ENCODE results near the gene AUTS2.

Gene AUTS2

GRCh38 chr7:69937097-69937496 is 338.8 kb downstream of the AUTS2 start:
- Histone ChIP-seq H3K4me1 (ENCODE audit: insufficient read depth, poor library complexity, severe bottlenecking) (no peaks in the 10 kb centered on the region), H3K27me3 (ENCODE audit: insufficient read depth, poor library complexity, severe bottlenecking) (no peaks in the 10 kb centered on the region), H3K4me3 (ENCODE audit: severe bottlenecking) (no peak overlapping the region), H3K9me3 (ENCODE audit: severe bottlenecking) (no peaks in the 10 kb centered on the region), H3K27ac (ENCODE audit: poor library complexity, severe bottlenecking) (no peak overlapping the region), H3K36me3 (ENCODE audit: low read depth) (no peaks in the 10 kb centered on the region)
- DNase-seq (ENCODE audit: low spot score) (no peak), ATAC-seq (ENCODE audit: low read depth) (no peak)
- no peak for TF ChIP-seq CTCF (IDR thresholded peaks at IDR 0.05; ENCODE audit: poor library complexity, severe bottlenecking)

DNA sequence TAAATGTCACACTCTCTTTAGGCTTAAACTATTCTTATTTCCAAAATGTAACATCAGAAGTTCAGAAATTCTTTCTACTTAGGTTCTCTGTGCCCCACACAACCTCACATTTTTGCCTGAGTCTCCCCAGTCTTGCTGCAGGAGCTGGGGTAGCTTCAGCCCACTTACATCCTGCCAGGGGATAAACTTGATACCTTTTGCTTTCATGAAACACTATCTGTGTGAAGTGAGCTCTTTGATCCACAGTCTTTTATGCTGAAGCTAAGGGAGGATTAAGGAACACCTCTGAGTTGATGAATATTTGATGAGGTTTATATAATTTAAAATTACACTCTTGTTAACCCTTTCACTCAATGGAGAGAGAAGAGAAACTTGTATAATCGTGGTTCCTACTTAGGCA is 341.0 kb downstream of the AUTS2 start:
- Histone ChIP-seq H3K4me1 (ENCODE audit: insufficient read depth, poor library complexity, severe bottlenecking) (no peaks in the 10 kb centered on the region), H3K9me3 (ENCODE audit: severe bottlenecking) (no peaks in the 10 kb centered on the region), H3K4me3 (ENCODE audit: severe bottlenecking) (no peak overlapping the region), H3K27ac (ENCODE audit: poor library complexity, severe bottlenecking) (no peak overlapping the region), H3K36me3 (ENCODE audit: low read depth) (no peaks in the 10 kb centered on the region), H3K27me3 (ENCODE audit: insufficient read depth, poor library complexity, severe bottlenecking) (no peaks in the 10 kb centered on the region)
- ATAC-seq (ENCODE audit: low read depth) = no peak
- no peak for TF ChIP-seq CTCF (IDR thresholded peaks at IDR 0.05; ENCODE audit: poor library complexity, severe bottlenecking)
- DNase-seq (ENCODE audit: low spot score) = no peak

DNA sequence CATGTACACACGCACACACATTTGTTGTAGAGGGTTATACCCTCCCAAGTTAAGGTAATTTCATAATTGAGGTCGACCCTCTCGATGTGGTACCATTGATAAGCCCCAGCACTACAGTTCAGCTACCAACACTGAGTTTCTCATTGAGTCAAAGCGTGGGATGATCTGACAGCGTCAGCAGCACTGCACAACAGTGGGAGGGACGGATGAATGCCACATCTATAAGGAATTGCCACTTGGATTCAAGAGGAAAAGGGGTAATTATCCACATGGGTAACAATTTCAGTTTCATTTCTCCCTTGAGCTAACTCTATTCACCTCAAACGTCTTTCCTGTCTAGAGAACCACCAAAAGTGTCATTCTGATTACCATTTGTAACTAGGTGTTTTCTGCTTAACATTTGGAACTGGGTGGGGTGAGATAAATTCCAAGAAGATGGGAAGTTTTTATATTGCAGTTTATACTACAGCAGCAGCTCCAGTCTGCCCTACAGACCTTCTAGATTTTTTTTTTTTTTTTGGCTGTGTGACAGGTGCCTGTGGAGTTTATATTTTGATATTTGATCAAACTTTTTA is 342.9 kb downstream of the AUTS2 start:
- H3K9me3 ChIP-seq (ENCODE audit: severe bottlenecking) = no peaks in the 10 kb centered on the region
- H3K36me3 ChIP-seq (ENCODE audit: low read depth) = no peaks in the 10 kb centered on the region
- ATAC-seq (ENCODE audit: low read depth) = no peak
- H3K27ac ChIP-seq (ENCODE audit: poor library complexity, severe bottlenecking) = no peak overlapping the region
- no peak for TF ChIP-seq CTCF (IDR thresholded peaks at IDR 0.05; ENCODE audit: poor library complexity, severe bottlenecking)
- DNase-seq (ENCODE audit: low spot score) = no peak
- H3K4me1 ChIP-seq (ENCODE audit: insufficient read depth, poor library complexity, severe bottlenecking) = no peaks in the 10 kb centered on the region
- no peak overlapping the region for H3K4me3 ChIP-seq (ENCODE audit: severe bottlenecking)
- H3K27me3 ChIP-seq (ENCODE audit: insufficient read depth, poor library complexity, severe bottlenecking) = no peaks in the 10 kb centered on the region

DNA sequence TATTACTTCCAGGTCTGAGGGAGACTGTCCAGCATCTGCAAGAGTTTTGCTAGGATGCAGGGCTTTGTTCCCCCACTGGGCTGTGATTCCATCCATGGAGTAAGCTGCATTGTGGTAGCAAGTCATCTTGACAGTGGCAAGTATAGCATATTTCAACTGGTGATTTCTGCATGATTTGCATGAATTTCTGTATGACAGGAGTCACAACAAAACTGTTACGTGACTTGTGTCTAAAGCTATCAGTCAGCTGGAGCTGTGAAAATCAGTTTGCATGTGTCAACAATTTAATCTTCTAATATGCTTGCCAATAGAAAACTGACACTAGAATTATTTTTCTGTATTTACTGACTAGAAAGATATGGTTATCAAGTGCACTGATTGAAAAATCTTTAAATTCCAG is 344.3 kb downstream of the AUTS2 start:
- no peaks in the 10 kb centered on the region for H3K4me1 ChIP-seq (ENCODE audit: insufficient read depth, poor library complexity, severe bottlenecking)
- H3K9me3 ChIP-seq (ENCODE audit: severe bottlenecking) = no peaks in the 10 kb centered on the region
- DNase-seq (ENCODE audit: low spot score) (no peak), ATAC-seq (ENCODE audit: low read depth) (no peak)
- no peak for TF ChIP-seq CTCF (IDR thresholded peaks at IDR 0.05; ENCODE audit: poor library complexity, severe bottlenecking)
- no peak overlapping the region for H3K27ac ChIP-seq (ENCODE audit: poor library complexity, severe bottlenecking)
- H3K4me3 ChIP-seq (ENCODE audit: severe bottlenecking) = no peak overlapping the region
- no peaks in the 10 kb centered on the region for H3K27me3 ChIP-seq (ENCODE audit: insufficient read depth, poor library complexity, severe bottlenecking)
- no peaks in the 10 kb centered on the region for H3K36me3 ChIP-seq (ENCODE audit: low read depth)

DNA sequence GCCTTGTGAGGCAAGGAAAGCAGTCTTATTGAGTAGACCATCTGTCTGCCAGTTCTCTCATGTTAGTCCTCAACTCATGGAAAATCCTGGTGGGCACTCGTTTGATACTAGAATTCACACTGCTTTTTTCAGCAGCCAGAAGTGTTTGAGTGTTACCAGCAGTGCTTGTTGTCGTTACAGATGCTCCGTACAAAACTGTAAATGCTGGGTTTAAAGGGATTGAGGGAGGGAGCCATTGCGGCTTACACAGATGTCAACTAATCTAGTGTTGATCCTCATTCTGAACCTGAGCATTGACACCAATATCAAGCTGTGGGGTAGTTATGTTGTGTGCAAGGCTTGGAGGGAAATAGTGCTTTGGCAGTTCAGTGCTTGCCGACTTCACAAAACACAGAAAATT is 348.6 kb downstream of the AUTS2 start:
- no peak for DNase-seq (ENCODE audit: low spot score)
- no peak overlapping the region for H3K27ac ChIP-seq (ENCODE audit: poor library complexity, severe bottlenecking)
- H3K9me3 ChIP-seq (ENCODE audit: severe bottlenecking) = no peaks in the 10 kb centered on the region
- H3K4me1 ChIP-seq (ENCODE audit: insufficient read depth, poor library complexity, severe bottlenecking) = no peaks in the 10 kb centered on the region
- no peak for ATAC-seq (ENCODE audit: low read depth)
- H3K27me3 ChIP-seq (ENCODE audit: insufficient read depth, poor library complexity, severe bottlenecking) = no peaks in the 10 kb centered on the region
- no peak overlapping the region for H3K4me3 ChIP-seq (ENCODE audit: severe bottlenecking)
- H3K36me3 ChIP-seq (ENCODE audit: low read depth) = no peaks in the 10 kb centered on the region
- no peak for TF ChIP-seq CTCF (IDR thresholded peaks at IDR 0.05; ENCODE audit: poor library complexity, severe bottlenecking)
